ENCODE results near the gene SLC2A2.

Gene SLC2A2

GRCh38 chr3:171011873-171012336 is 14.6 kb downstream of the SLC2A2 start:
- no peak for TF ChIP-seq CTCF (IDR thresholded peaks at IDR 0.05; ENCODE audit: unreplicated experiment in 3 of 3)
- no peak overlapping the region for H3K27ac Mint-ChIP-seq
- no peak overlapping the region for H3K4me3 Mint-ChIP-seq

GRCh38 chr3:171011109-171011872 is 15.2 kb downstream of the SLC2A2 start:
- Mint-ChIP-seq H3K36me3 (ENCODE audit: low read depth) (no peaks in the 10 kb centered on the region), H3K27me3 (ENCODE audit: low read depth) (peaks cover 4% of the 10 kb centered on the region), H3K27ac (no peak overlapping the region), H3K9me3 (no peaks in the 10 kb centered on the region), H3K4me3 (no peak overlapping the region), H3K4me1 (no peaks in the 10 kb centered on the region)
- TF ChIP-seq CTCF (IDR thresholded peaks at IDR 0.05; ENCODE audit: unreplicated experiment in 3 of 3) = no peak

More at GRCh38 chr3:171011873-171012336, 14.6 kb downstream of the SLC2A2 start:
- Mint-ChIP-seq H3K4me1 (no peaks in the 10 kb centered on the region), H3K27me3 (ENCODE audit: low read depth) (peaks cover 4% of the 10 kb centered on the region), H3K9me3 (no peaks in the 10 kb centered on the region), H3K36me3 (ENCODE audit: low read depth) (no peaks in the 10 kb centered on the region)

GRCh38 chr3:171007316-171007715 is 19.2 kb downstream of the SLC2A2 start:
- Mint-ChIP-seq H3K27me3 (ENCODE audit: low read depth) (peaks cover 4% of the 10 kb centered on the region), H3K4me1 (no peaks in the 10 kb centered on the region), H3K27ac (no peak overlapping the region), H3K4me3 (no peak overlapping the region), H3K36me3 (ENCODE audit: low read depth) (no peaks in the 10 kb centered on the region), H3K9me3 (no peaks in the 10 kb centered on the region)
- TF ChIP-seq CTCF (IDR thresholded peaks at IDR 0.05; ENCODE audit: unreplicated experiment in 3 of 3) = no peak

GRCh38 chr3:171005648-171006047 is 20.9 kb downstream of the SLC2A2 start:
- no peak for TF ChIP-seq CTCF (IDR thresholded peaks at IDR 0.05; ENCODE audit: unreplicated experiment in 3 of 3)
- Mint-ChIP-seq H3K9me3 (no peaks in the 10 kb centered on the region), H3K27me3 (ENCODE audit: low read depth) (peaks cover 4% of the 10 kb centered on the region), H3K4me1 (peaks cover under 1% of the 10 kb centered on the region), H3K36me3 (ENCODE audit: low read depth) (no peaks in the 10 kb centered on the region), H3K4me3 (no peak overlapping the region), H3K27ac (no peak overlapping the region)

- Mint-ChIP-seq H3K27ac (no peak overlapping the region), H3K4me3 (no peak overlapping the region), H3K9me3 (no peaks in the 10 kb centered on the region), H3K4me1 (peaks cover 27% of the 10 kb centered on the region), H3K36me3 (ENCODE audit: low read depth) (no peaks in the 10 kb centered on the region), H3K27me3 (ENCODE audit: low read depth) (no peaks in the 10 kb centered on the region)
- TF ChIP-seq CTCF (IDR thresholded peaks at IDR 0.05; ENCODE audit: unreplicated experiment in 3 of 3) = no peak
Observed at GRCh38 chr3:171001957-171002694, 24.4 kb downstream of the SLC2A2 start.

Measured in nephron (organoid).